DND-41 (cell line): ENCODE measurements around the gene ACSS3.

Experiments used
- ATAC-seq: fragments of 200-7000 bp; cut with Tn5 transposase; 3 replicates; pipeline ENCODE4 v1.9.1; 2021; ENCODE audit warnings: low read depth; ENCODE audit not compliant: insufficient read depth
- DNase-seq: peaks from one replicate; pipeline ENCODE4 v3.0.0-alpha.2; 2020
- H2AFZ ChIP-seq: 2 replicates; pipeline ENCODE4 v1.6.0; 2012; ENCODE audit warnings: low read depth, low read length
- H3K27ac ChIP-seq: 2 replicates; pipeline ENCODE4 v1.5.1; 2012; ENCODE audit warnings: low read length, inconsistent platforms
- H3K27me3 ChIP-seq: fragments of 200-600 bp; sonication (generic); 2 replicates; pipeline ENCODE4 v1.6.0; 2012; ENCODE audit warnings: low read length, mild to moderate bottlenecking, inconsistent platforms; ENCODE audit not compliant: insufficient read depth, poor library complexity
- H3K36me3 ChIP-seq: 2 replicates; pipeline ENCODE4 v1.5.1; 2012; ENCODE audit warnings: low read length, inconsistent platforms; ENCODE audit not compliant: insufficient read depth
- H3K4me1 ChIP-seq: 2 replicates; pipeline ENCODE4 v1.5.1; 2012; ENCODE audit warnings: mild to moderate bottlenecking, low read length; ENCODE audit not compliant: insufficient read depth
- H3K4me2 ChIP-seq: 2 replicates; pipeline ENCODE4 v1.6.0; 2012; ENCODE audit warnings: mild to moderate bottlenecking, moderate library complexity, low read length, inconsistent platforms; ENCODE audit not compliant: insufficient read depth
- H3K4me3 ChIP-seq, 2 experiments: fragments of 200-600 bp in 1 of 2; shearing (Covaris generic) in 1 of 2; 2 replicates each; pipeline ENCODE4 v1.5.1; 2012 to 2016; ENCODE audit warnings: inconsistent platforms in 2 of 2, low read length in 2 of 2, mild to moderate bottlenecking in 2 of 2, low read depth in 1 of 2, moderate library complexity in 1 of 2
- H3K79me2 ChIP-seq: 2 replicates; pipeline ENCODE4 v1.6.0; 2012; ENCODE audit warnings: low read length, inconsistent platforms; ENCODE audit not compliant: insufficient read depth
- H3K9ac ChIP-seq: 2 replicates; pipeline ENCODE4 v1.6.0; 2012; ENCODE audit warnings: low read depth, mild to moderate bottlenecking, inconsistent platforms, low read length, moderate library complexity
- H3K9me3 ChIP-seq: 2 replicates; pipeline ENCODE4 v1.5.1; 2012; ENCODE audit warnings: low read length, moderate library complexity, mild to moderate bottlenecking, inconsistent platforms; ENCODE audit not compliant: insufficient read depth, severe bottlenecking
- H4K20me1 ChIP-seq: 2 replicates; pipeline ENCODE4 v1.6.0; 2012; ENCODE audit warnings: low read length; ENCODE audit not compliant: insufficient read depth
- CTCF ChIP-seq: IDR thresholded peaks from 2 replicates; pipeline ENCODE4 v1.5.1; 2012; ENCODE audit warnings: borderline replicate concordance, low read length, moderate library complexity, mild to moderate bottlenecking; ENCODE audit not compliant: poor library complexity, severe bottlenecking; ENCODE audit errors: extremely low read depth
- EZH2 ChIP-seq: IDR thresholded peaks from 3 replicates; pipeline ENCODE4 v1.6.1; 2012; ENCODE audit warnings: borderline replicate concordance, low read depth, mild to moderate bottlenecking, moderate library complexity, low read length, inconsistent platforms; ENCODE audit not compliant: severe bottlenecking

ACSS3 gene

GRCh38 chr12:81274637-81275529 lies 197.0 kb downstream of the ACSS3 start:
- DNase-seq: no peak
- TF ChIP-seq CTCF (no peak), EZH2 (no peak)

GRCh38 chr12:81284137-81284536 lies 206.3 kb downstream of the ACSS3 start:
- ATAC-seq: no peak
- Histone ChIP-seq H4K20me1 (no peaks in the 10 kb centered on the region), H3K4me1 (no peaks in the 10 kb centered on the region), H3K79me2 (no peaks in the 10 kb centered on the region), H2AFZ (no peak overlapping the region), H3K27me3 (no peaks in the 10 kb centered on the region), H3K36me3 (no peaks in the 10 kb centered on the region), H3K27ac (no peak overlapping the region), H3K9ac (no peak overlapping the region), H3K9me3 (no peaks in the 10 kb centered on the region), H3K4me2 (no peak overlapping the region), H3K4me3 (no peak overlapping the region)
- TF ChIP-seq CTCF: no peak
- no peak for TF ChIP-seq EZH2
- no peak for DNase-seq

More at GRCh38 chr12:81274637-81275529, 197.0 kb downstream of the ACSS3 start:
- no peaks in the 10 kb centered on the region for H4K20me1 ChIP-seq
- H2AFZ ChIP-seq: no peak overlapping the region
- no peaks in the 10 kb centered on the region for H3K79me2 ChIP-seq
- no peak overlapping the region for H3K27ac ChIP-seq
- no peaks in the 10 kb centered on the region for H3K9me3 ChIP-seq
- H3K27me3 ChIP-seq: no peaks in the 10 kb centered on the region
- H3K36me3 ChIP-seq: no peaks in the 10 kb centered on the region
- no peak overlapping the region for H3K4me2 ChIP-seq
- no peaks in the 10 kb centered on the region for H3K4me1 ChIP-seq
- no peak overlapping the region for H3K9ac ChIP-seq
- H3K4me3 ChIP-seq: no peak overlapping the region; a peak in 1 of 4 replicates
- ATAC-seq: no peak

- no peak for ATAC-seq
Measured at GRCh38 chr12:81288651-81289050, 210.8 kb downstream of the ACSS3 start.

More at GRCh38 chr12:81288651-81289050, 210.8 kb downstream of the ACSS3 start:
- H4K20me1 ChIP-seq: no peaks in the 10 kb centered on the region
- no peaks in the 10 kb centered on the region for H3K4me1 ChIP-seq
- H3K4me2 ChIP-seq: no peak overlapping the region
- no peak for DNase-seq
- H3K4me3 ChIP-seq: no peak overlapping the region
- no peaks in the 10 kb centered on the region for H3K79me2 ChIP-seq
- no peak overlapping the region for H3K27ac ChIP-seq
- H3K36me3 ChIP-seq: no peaks in the 10 kb centered on the region
- H2AFZ ChIP-seq: no peak overlapping the region
- H3K9ac ChIP-seq: no peak overlapping the region
- no peaks in the 10 kb centered on the region for H3K27me3 ChIP-seq
- TF ChIP-seq CTCF (no peak), EZH2 (no peak)
- no peaks in the 10 kb centered on the region for H3K9me3 ChIP-seq
